Measurements from ENCODE around the gene KIZ.
"Not testable (repeated sequence)": the region's sequence is repeated elsewhere in the genome, so short reads cannot be mapped to it uniquely, and the experiment has no call there.

KIZ gene

DNA sequence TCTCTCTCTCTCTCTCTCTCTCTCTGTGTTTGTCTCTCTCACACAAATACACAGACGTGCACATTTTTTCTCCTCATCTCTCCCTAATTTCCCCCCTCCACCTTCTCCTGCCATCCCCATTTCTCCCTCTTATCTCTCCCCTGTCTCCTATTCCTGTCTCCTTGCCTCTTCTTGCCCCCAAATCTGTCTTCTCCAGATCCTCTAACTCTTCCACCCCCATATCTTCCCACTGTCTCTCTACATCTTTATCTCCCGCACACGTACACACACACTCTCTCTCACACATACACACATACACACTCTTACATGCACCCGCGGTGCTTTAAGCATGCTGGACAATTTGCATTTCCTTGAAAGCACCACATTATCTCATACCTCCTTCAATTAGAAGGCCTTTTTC, 15.9 kb downstream of the KIZ start:
- no peak for DNase-seq

DNA sequence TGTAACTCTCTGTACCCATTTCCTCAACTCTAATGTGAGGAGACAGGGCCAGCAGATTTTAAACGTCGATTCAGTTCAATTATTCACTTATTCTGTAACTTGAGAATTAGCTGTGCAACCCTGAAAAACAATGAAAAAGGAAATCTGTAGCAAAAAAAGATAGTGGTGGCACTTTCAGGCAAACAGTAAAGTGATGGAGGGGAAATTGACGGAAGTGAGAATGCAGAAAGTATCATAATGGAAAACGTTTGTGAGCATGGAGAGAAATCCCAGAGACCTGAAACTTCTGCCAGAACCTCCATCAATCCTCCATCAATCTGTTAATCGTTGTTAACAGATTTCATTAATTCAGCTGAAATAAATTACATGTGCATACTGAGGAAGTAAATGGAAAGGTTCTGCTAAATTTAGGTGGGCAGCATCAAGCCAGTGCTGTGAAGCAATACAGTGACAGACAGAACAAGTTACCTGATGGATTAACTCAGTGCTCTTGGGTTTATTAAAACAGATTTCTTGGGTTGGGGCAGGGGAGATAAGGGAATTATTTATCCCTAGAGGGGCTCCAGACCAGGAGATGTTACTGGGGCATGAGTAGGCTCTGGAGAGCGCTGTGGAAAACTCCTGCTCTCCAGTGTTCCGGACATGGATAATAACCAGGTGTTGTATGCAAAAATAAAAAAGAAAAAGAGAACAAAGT, 17.5 kb downstream of the KIZ start:
- no peak for DNase-seq

DNA sequence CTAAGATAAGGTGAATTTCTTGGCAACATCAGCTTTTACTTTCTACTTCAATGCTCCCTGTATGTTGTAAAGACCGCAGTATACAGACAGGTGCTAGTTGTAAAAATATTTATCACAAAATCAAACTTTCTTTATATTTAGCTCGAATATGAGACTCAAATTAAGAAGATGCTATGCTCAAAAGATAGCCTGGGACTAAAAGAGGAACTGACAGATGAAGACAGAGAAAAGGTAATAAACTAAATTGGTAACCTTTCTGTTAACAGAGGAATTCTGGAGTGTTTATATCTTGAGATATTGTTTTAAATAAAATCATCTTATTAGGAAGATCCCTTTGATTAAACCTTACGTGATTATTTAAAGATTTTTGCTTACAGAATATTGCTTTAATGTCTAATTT, 19.5 kb downstream of the KIZ start:
- DNase-seq: no peak

DNA sequence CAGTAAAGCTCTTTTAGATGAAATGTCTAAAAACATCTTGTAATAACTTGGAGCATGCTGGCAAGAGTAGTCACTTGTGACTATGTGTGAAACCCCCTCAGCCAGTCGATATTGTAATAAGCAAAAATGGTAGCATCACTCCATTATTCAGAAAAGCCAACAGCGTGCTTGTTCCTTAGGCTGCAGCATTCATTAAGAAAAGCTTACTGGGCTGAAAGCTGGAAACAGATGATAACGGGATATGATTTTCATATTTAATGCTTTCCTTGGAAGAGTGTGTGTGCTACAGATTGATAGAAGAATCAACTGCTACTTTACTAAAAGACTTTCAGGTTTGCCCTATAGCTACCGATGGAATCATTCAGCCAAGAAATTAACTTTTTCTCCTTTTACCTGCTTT, 20.3 kb downstream of the KIZ start:
- no peak for DNase-seq

DNA sequence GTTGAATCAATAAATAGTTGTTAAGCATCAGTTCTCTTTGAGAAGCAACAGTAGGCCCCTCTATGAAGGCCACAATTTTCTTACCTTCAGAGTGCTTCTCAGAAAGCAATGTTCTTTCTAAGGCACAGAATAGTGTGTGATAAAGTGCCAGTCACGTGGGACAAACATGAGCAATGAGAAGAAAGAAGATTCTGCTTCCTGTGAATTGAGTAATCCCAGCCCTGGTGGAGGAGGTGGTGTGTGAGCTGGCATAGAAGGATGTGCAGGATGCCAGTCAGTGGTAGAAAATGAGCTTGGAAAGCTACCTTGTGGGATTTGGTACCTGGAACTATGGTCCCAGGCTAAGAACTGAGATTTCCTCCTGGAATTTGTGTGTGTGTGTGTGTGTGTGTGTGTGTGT, 21.7 kb downstream of the KIZ start:
- no peak for DNase-seq

DNA sequence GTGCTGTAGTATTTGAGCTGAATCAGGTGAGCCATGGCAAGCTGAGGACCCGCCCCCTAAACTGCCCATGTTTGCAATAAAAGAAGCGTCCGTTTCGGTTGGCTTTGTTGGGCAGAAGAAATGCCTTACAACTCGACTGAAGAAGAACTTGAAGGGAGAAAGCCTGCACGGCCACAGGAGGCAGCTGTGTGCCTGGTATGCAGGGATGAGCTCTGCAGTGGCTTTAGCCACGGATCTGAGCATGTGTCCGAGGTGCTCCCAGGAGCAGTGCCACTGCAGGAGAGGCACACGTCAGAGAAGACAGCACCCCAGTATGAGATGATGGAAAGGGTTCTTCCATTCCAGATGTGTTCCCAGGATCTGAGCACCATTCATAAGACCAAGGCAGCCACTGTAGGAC, 23.5 kb downstream of the KIZ start:
- no peak for DNase-seq

DNA sequence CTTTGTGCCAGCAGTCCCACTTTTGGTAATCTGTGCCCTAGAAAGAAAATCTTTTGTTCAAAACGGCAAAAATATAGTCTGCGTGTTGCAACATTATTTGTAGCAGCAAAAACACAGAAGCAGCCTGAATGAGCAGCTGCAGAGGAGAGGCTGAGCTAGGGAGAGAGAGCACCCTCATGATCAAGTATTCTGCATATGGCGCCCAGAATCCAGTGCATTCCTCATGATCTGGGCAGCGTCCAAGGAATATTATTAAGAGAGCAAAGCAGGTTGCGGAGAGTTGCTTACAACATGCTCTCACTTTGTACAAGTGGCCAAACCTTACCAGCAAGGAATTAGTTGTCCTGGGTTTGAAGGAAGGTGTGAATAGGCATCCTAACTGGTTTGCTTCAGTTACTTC, 25.9 kb downstream of the KIZ start:
- no peak for DNase-seq

DNA sequence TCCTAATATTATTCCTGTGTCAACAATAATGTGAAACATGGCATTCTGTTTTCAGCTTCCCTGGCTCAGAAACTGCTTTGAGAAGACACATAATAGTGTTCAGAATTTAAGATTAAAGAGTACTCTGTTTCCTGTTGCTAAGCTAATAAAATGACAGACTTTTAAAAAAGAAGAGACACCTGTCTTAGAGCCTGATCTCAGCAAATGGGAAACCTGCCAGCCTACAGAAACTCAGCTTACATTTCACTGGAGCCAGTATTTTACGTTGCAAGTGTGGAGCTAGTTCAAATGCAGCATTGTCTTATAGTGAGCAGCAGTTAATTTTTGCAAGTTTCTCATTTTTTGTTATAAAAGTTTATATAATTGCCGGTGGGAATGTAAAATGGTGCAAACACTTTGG, 28.8 kb downstream of the KIZ start:
- DNase-seq: no peak

DNA sequence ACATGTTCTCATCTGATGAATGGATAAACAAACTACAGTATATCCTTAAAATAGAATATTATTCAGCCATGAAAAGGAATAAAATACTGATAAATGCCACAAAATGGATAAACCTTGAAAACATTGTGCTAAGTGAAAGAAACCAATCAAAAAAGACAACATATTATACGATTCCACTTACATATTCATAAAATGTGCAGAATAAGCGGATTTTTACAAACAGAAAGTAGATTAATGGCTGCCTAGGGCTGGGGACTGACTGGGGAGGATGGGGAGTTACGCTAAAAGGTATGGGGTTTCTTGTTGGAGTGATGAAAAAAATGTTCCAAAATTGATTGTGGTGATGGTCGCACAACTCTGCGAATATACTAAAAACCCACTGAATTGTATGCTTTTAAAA, 29.4 kb downstream of the KIZ start:
- DNase-seq: no peak

DNA sequence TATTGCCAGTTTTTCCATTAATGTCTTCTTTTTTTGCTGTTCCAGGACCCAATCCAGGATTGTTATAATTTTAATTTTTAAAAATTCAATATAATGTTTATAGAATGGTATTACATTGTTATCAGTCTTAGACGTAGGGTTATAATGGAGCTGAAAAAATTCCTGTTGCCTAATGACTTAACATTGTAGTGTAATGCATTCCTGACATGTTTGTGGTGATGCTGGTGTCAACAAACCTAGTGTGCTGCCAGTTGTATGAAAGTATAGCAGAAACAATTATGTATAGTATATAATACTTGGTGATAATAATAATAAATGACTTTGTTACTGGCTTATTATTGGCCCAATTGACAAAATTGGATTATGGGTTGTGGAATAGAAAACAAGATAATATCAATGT, 30.4 kb downstream of the KIZ start:
- DNase-seq: no peak

DNA sequence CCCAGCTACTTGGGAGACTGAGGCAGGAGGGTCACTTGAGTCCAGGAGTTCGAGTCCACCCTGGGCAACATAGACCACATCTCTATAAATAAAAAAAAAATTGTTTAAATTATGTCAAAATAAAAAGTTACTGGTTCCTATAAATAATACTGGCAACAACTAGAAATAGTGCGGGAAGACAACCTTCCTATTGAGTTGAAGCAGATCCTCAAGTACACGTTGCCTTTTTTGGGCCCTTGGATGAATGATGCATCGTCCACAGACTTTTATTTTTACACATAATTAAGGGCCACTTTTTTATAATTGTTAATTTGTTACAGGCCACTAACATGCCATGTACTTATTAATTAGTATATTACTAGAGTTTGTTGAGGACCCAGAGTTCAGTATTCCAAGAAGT, 31.1 kb downstream of the KIZ start:
- DNase-seq: no peak

DNA sequence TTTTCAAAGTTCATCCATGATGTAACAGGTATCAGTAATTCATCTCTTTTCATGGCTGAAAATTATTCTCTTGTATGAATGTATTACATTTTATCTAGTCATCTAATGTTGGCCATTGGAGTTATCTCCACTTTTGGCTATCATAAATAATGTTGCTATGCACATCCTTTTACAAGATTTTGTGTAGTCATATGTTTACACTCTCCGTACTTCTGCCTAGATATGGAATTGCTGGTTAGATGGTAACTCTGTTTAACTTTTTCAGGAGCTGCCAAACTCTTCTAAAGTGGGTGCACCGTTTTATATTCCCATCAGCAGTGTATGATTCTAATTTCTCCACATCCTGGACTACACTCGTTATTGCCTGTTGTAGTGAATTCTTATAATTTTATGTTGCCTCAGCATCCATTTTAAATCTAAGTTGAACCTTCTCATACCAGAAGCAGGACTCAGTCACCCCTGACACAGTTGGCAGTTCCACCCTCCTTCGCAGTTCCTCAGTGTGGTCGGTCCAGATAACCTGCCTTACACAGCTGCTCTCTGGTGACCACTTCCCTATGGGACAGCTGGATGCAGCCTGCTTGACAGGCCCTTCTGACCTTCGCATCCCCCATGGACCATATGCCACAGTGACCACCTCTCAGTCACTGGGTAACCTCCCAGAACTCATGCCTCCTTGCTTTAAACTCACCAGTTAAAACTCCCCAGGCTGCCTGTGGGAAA, 33.9 kb downstream of the KIZ start:
- DNase-seq: no peak

DNA sequence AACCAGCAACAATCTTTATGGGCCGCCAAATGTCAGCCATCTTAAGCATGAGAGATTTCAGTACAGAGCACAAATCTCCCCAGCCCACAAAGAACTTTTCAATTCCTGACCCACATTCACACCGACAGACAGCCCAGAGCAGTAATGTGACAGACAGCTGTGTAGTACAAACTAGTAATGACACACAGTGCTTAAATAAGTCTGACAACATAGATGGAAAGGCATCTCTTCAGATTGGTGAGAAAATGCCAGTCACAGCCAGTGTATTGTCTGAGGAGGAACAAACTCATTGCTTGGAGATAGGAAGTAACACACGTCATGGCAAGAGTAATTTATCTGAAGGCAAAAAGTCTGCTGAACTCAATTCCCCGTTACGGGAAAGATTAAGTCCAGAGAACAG, 36.0 kb downstream of the KIZ start:
- no peak for DNase-seq

DNA sequence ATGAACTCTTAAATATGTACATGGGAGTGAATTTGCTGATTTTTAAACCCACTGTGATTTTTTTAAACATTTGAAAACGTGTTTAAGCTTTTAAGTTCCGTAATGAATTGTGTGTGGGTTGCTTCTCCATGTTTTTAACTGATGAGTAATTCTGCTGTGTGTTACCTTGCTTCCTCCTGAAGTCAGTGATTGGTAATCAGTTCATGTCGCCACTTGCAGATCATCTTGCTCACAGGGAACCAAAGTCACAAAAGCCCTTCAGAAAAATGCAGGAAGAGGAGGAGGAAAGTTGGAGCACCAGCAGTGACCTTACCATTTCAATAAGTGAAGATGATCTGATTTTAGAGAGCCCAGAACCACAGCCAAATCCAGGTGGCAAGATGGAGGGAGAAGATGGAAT, 36.7 kb downstream of the KIZ start:
- no peak for DNase-seq

DNA sequence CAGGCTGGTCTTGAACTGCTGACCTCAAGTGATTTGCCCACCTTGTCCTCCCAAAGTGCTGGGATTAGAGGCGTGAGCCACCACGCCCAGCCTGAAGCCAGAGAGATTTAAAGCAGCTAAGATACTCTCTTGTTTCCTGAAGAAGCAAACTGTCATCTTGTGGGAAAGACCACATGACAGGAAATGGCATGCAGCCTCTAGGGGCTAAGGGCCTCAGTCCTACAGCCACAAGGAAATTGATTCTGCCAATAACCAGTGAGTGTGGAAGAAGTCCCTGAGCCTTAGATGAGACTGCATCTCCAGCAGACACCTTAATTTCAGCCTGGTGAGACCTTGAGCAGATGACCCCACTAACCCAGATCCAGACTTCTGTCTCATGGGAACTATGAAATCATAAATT, 40.9 kb downstream of the KIZ start:
- no peak for DNase-seq

DNA sequence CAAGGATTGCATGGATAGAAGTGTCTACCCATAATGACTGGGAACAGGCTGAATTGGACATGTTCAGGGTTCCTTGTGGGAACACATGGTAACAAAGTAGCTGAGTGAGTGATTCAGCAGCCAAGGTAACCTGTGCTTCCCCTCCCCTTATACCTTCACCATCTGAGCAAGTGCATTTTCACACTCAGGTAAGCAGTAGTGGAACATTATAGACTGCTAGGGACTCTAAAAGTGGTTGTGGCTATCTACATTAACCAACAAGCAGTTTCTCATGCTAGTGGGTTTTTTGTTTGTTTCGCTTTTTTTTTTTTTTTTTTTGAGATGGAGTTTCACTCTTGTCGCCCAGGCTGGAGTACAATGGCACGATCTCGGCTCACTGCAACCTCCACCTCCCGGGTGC, 41.4 kb downstream of the KIZ start:
- DNase-seq: no peak

DNA sequence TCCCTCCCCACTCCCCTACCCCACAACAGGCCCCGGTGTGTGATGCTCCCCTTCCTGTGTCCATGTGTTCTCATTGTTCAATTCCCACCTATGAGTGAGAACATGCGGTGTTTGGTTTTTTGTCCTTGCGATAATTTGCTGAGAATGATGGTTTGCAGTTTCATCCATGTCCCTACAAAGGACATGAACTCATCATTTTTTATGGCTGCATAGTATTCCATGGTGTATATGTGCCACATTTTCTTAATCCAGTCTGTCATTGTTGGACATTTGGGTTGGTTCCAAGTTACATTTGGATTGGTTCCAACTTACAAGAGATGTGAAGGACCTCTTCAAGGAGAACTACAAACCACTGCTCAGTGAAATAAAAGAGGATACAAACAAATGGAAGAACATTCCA, 42.2 kb downstream of the KIZ start:
- not testable (repeated sequence) for DNase-seq

DNA sequence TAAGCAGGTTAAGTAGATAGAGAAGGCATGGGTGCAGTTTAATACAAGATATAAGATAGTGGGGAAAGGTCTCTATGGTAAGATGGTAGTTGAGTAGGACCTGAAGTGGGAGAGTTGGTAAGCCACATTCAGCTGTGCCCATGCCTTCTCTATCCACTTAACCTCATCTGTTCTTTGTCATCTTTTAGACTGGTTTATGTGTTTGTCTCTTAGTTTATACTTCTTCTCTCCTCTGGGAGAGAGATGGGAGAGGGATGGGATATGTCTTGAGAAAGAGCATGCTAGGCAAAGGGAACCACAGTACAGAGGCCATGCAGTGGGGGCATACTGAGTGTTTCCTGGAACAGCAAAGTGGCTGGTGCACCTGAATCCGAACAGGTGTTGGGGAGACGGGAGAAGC, 46.7 kb downstream of the KIZ start:
- no peak for DNase-seq

DNA sequence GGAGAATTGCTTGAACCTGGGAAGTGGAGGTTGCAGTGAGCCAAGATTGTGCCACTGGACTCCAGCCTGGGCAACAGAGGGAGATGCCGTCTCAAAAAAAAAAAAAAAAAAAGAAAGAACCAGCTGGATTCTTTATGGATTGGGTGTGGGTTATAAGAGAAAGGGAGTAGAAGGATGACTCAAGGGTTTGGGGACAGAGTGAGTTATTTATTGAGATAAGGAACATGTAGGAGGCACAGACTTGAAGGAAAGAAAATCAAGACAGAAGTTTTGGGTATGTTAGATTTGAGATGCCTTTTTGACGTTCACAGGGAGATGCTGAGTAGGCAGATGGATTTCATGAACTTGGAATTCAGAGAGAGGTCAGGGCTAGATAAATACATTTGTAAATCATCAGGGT, 47.6 kb downstream of the KIZ start:
- no peak for DNase-seq

DNA sequence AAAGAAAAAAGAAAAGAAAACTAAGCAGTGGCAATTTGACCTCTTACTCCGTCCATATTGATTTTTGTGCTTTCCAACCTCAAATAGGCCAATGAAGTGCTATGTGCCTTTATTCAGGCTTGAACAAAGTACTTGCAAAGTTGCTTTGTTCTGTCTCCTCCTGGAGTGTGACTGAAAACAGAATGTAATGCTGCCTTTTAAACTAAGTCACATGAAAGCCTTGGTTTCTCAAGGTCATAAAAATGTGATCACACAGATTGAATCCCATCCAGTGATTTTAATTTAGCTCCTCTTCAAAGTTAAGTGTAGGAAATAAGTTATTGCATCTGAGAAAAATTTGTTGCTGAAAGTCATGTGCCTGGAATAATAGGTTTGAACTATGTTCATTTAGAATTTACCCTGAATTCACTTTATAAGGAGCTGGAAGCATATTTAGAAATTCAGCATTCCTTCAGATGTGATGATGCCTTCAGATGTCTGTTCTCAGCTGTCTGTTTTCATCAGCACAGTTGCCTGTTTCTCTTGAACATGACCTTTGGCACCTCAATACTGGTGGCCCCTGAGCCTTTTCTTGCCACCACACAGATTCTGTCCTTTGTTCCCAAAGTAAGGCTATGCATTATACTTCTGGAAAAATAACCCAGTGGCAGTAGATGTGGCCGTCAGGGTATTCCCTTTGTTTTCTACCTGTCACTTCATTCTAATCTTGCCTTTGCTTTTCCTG, 48.8 kb downstream of the KIZ start:
- no peak for DNase-seq

DNA sequence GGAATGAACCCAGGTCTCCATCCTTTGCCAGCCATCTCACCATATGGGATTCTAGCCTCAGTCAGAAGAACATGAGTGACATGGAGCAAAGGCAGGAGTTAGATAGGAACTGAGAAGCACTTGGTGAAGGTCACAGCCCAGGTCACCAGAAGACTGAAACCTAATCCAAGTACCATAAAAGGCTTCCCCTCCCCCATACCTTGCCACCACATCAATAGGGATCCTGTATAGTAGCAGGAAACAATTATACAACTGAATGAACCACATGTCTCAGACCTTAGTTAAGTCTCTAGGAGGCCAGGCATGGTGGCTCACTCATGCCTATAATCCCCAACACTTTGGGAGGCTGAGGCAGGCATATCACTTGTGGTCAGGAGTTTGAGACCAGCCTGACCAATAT, 49.6 kb downstream of the KIZ start:
- no peak for DNase-seq

DNA sequence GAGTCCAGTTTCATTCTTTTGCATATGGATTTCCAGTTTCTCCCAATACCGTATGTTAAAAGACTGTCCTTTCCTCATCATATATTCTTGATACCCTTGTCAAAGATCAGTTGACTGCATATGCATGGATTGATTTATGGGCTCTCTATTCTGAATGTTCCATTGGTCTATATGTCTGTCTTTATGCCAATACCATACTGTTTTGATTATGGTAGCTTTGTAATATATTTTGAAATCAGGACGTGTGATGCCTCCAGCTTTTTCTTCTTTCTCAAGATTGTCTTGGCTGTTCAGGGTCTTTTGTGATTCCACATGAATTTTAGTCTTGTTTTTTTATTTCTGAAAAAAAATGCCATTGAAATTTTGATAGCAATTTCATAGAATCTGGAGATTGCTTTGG, 51.9 kb downstream of the KIZ start:
- no peak for DNase-seq

DNA sequence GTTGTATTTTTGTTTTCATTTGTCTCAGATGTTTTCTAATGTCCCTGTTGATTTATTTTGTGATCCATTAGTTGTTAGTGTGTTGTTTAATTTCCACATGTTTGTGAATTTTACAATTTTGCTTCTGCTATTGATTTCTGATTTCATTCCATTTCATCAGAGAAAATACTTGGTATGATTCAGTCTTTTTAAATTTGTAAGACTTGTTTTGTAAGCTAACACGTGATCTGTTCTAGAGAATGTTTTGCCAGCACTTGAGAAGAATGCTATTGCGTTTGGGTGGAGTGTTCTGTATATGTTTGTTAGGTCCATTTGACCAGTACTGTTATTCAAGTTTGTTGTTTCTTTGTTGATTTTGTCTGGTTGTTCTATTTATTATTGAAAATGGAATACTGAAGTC, 53.9 kb downstream of the KIZ start:
- no peak for DNase-seq

DNA sequence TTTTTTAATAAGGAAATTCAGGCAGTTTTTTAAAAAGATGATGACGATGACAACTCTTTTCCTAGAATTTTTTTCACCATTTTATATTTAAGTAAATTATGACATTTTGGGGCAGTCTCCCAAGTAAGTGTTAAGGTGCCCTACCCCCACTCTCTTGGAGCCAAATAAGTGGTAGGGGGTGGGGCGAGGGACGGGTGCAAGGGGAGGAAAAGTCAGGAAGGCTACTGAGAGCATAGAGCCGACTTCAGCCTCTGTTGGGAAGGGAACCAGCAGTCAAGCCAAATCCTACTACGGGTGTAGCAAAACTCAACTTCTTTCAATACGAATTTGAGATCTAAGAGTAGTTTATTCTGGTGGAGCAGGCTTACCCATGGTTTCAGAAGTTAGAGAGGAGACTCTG, 54.4 kb downstream of the KIZ start:
- no peak for DNase-seq

Data from activated CD4-positive, alpha-beta T cell treated with anti-CD3 and anti-CD28 coated beads for 1 hour (primary cell).